Skeletal muscle tissue (tissue), 4 donors: Measurements from ENCODE around the gene NABP2. TPM values are rescaled to one million over a fixed set of nuclear protein-coding genes. Genes with fewer than 3 reads are reported as not detected.
A peak's percentile ranks its signal among the peaks of the same experiment; 100 is the strongest.

Experiments used
- H3K27ac ChIP-seq: one replicate; pipeline ENCODE4 v1.7.0; 2013; ENCODE audit warnings: mild to moderate bottlenecking, low read depth, low read length, inconsistent platforms
- H3K27me3 ChIP-seq, 3 donors: one replicate each; pipeline ENCODE4 v1.7.0; 2013; ENCODE audit warnings: low read length in 3 of 3; ENCODE audit not compliant: control insufficient read depth in 3 of 3, insufficient read depth in 3 of 3
- H3K36me3 ChIP-seq, 3 donors: one replicate each; pipeline ENCODE4 v1.7.0; 2013; ENCODE audit warnings: low read length in 3 of 3; ENCODE audit not compliant: control insufficient read depth in 3 of 3, insufficient read depth in 3 of 3
- H3K4me1 ChIP-seq, 3 donors: one replicate each; pipeline ENCODE4 v1.7.0; 2013; ENCODE audit warnings: low read length in 3 of 3, mild to moderate bottlenecking in 3 of 3; ENCODE audit not compliant: control insufficient read depth in 3 of 3, insufficient read depth in 3 of 3
- H3K4me3 ChIP-seq, 3 donors: one replicate each; pipeline ENCODE4 v1.7.0; 2013; ENCODE audit warnings: low read length in 3 of 3
- H3K9ac ChIP-seq, 3 donors: one replicate each; pipeline ENCODE4 v1.7.0; 2013; ENCODE audit warnings: low read length in 3 of 3, mild to moderate bottlenecking in 3 of 3, moderate library complexity in 2 of 3, low read depth in 1 of 3
- H3K9me3 ChIP-seq, 3 donors: one replicate each; pipeline ENCODE4 v1.7.0; 2013; ENCODE audit warnings: low read length in 3 of 3; ENCODE audit not compliant: control insufficient read depth in 3 of 3
- total RNA-seq: library from RNA; depleted of rRNA; stranded (reverse); fragments of >200 nt; gene quantifications from one replicate; pipeline ENCODE4 v1.2.3, GENCODE V29; 2014
- donor health status: Osteomylitis.

NABP2 gene
- total RNA-seq: 14.1 TPM

- H3K27me3 ChIP-seq: no peaks in the 10 kb centered on the region
- peak within 1 kb of the TSS; percentile 80 to 84 (median 84) for H3K4me3 ChIP-seq
- peaks cover 28 to 52% (median 34%) of the 10 kb centered on the region in 3 donors for H3K4me1 ChIP-seq
- peak within 1 kb of the TSS; percentile 99 for H3K27ac ChIP-seq
- peaks cover 7 to 10% (median 9%) of the 10 kb centered on the region in 3 donors for H3K36me3 ChIP-seq
- H3K9me3 ChIP-seq: no peaks in the 10 kb centered on the region
- H3K9ac ChIP-seq: peak within 1 kb of the TSS; percentile 76 to 90 (median 84)
Measured at GRCh38 chr12:56224102-56224701, at the start of gene NABP2. NABP2 (plus strand) TSS chr12:56224342; CDS start chr12:56224857, 515 bp downstream.

DNA sequence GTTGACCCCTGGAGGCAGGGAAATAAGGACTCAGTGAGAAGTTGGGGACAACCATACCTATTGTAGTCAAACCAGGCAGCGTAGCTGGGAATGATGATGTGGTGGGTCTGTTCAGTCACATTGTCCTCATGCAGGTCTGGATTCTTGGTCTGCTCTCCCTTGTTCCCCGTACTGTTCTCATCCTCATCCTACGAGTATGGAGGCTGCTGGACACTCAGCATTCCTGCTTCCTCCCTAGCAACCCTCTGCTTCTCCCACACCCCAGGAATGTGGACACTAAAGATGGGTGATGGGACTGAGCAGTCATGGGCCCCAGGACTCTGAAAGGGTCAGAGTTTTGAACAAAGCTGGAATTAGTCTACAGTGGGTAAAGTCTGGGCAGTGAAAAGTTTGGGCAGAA lies 45.8 kb upstream of the NABP2 start:
- peaks cover 53 to 79% (median 69%) of the 10 kb centered on the region in 3 donors for H3K36me3 ChIP-seq

GRCh38 chr12:56186957-56187356 lies 37.2 kb upstream of the NABP2 start:
- Histone ChIP-seq H3K27me3 (no peaks in the 10 kb centered on the region), H3K27ac (no peak overlapping the region), H3K9me3 (no peaks in the 10 kb centered on the region), H3K4me3 (no peak overlapping the region), H3K4me1 (peaks cover 16 to 23% (median 17%) of the 10 kb centered on the region in 3 donors), H3K36me3 (peaks cover 26 to 34% (median 34%) of the 10 kb centered on the region in 3 donors), H3K9ac (no peak overlapping the region)

More for the DNA sequence above, 45.8 kb upstream of the NABP2 start:
- Histone ChIP-seq H3K4me3 (no peak overlapping the region), H3K27ac (no peak overlapping the region), H3K4me1 (no peaks in the 10 kb centered on the region), H3K9me3 (no peaks in the 10 kb centered on the region), H3K27me3 (no peaks in the 10 kb centered on the region), H3K9ac (no peak overlapping the region)

GRCh38 chr12:56188131-56188777 lies 35.9 kb upstream of the NABP2 start:
- Histone ChIP-seq H3K4me3 (peak overlapping the region; percentile 73 to 81 (median 80)), H3K36me3 (peaks cover 25 to 29% (median 27%) of the 10 kb centered on the region in 3 donors), H3K9ac (peak overlapping the region; percentile 79 to 85 (median 81)), H3K4me1 (peaks cover 16 to 23% (median 17%) of the 10 kb centered on the region in 3 donors), H3K27me3 (no peaks in the 10 kb centered on the region), H3K27ac (peak overlapping the region; percentile 59), H3K9me3 (no peaks in the 10 kb centered on the region)

- Histone ChIP-seq H3K27me3 (no peaks in the 10 kb centered on the region), H3K9ac (peak overlapping the region; percentile 79 to 85 (median 81)), H3K27ac (peak overlapping the region; percentile 59), H3K9me3 (no peaks in the 10 kb centered on the region), H3K4me3 (peak overlapping the region; percentile 73 to 81 (median 80)), H3K36me3 (peaks cover 21 to 25% (median 24%) of the 10 kb centered on the region in 3 donors), H3K4me1 (peaks cover 16 to 23% (median 17%) of the 10 kb centered on the region in 3 donors)
Measured at GRCh38 chr12:56188778-56189098, 35.4 kb upstream of the NABP2 start.

DNA sequence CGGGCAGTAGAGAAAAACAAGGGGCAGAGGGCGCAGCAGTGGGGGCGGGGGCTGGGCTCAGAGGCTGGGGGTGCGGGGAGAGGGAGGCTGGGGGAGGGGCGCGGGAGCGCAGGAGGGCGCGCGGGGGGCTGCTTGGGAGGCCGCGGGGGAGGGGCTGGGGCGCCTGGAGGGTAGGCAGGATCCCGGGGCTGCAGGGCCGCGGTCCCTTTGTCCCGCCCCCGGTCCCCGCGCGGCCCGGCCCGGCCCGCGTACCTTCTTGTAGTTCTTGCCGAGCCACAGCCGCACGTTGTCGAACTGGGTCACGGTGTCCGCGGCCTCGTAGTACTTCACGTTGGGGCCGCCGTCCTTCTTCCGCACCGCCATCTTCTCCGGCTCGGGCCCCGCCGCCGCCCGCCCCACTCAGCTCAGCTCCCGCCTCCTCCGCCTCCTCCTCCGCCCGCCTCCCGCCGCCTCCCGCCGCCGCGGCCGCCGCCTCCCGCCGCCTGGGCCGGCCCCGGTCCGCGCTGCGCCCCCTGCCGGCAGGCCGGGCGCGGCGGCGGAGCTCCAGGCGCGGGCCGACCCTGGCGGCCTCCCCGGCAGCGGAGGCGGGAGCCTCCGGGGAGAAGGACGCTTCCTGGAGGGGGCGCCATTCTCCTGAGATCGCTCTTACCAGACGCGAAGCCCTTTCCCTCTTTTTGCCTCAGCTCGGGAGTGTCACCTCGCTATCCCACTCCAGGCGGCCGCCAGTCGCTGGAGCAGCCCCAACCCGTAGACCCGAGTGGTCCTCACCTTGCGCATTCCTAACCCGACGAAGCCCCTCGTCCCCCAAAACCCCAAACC lies 34.8 kb upstream of the NABP2 start, which contains the start of gene SMARCC2:
Gene SMARCC2 (minus strand): TSS at position 385 of the 819 bp plus-strand sequence. CDS start 22 bp downstream, at position 363.
- Histone ChIP-seq H3K27me3 (no peaks in the 10 kb centered on the region), H3K4me3 (peak within 1 kb of the TSS; percentile 81 to 92 (median 86)), H3K9ac (peak within 1 kb of the TSS; percentile 82 to 91 (median 83))

DNA sequence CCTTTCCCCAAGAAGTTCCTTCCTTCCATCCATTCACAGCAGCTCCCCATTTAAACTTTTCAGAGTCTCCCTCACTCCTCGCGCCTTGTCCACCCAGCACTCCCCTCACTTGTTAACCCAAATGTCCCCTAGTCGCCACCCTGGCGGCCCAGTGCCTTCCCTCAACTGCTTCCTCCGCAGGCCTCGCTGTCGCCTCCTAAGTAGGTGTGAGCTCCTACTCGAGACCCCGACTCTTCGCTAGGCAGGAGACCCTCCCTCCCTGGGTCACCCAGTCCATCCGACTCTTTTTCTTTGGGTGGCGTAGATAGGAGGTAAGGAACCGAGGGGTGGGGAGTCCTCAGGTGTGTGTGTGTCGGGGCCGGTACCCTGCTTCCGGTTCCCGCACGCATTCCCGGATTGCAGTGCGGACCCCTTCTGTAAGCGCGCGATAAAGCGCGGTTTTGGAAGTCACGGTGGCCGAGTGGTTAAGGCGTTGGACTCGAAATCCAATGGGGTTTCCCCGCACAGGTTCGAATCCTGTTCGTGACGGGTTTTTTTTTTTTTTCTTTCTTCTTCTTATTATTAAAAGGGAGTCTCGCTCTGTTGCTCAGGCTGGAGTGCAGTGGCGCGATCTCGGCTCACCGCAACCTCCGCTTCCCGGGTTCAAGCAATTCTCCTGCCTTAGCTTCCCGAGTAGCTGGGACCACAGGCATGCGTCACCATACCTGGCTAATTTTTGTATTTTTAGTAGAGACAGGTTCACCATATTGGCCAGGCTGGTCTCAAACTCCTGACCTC lies 34.0 kb upstream of the NABP2 start:
- H3K9me3 ChIP-seq: no peaks in the 10 kb centered on the region
- peaks cover 16 to 23% (median 17%) of the 10 kb centered on the region in 3 donors for H3K4me1 ChIP-seq
- peak overlapping the region; percentile 75 to 92 (median 86) for H3K4me3 ChIP-seq
- H3K9ac ChIP-seq: peak overlapping the region; percentile 82 to 91 (median 83)
- H3K27me3 ChIP-seq: no peaks in the 10 kb centered on the region
- H3K36me3 ChIP-seq: peaks cover 9 to 12% (median 10%) of the 10 kb centered on the region in 3 donors
- peak overlapping the region; percentile 88 for H3K27ac ChIP-seq

More for the DNA sequence above, 34.8 kb upstream of the NABP2 start, which contains the start of gene SMARCC2:
- H3K9me3 ChIP-seq: no peaks in the 10 kb centered on the region
- H3K27ac ChIP-seq: peak within 1 kb of the TSS; percentile 88
- peaks cover 16 to 23% (median 17%) of the 10 kb centered on the region in 3 donors for H3K4me1 ChIP-seq
- H3K36me3 ChIP-seq: peaks cover 16 to 20% (median 18%) of the 10 kb centered on the region in 3 donors

GRCh38 chr12:56190695-56191155 lies 33.4 kb upstream of the NABP2 start:
- Histone ChIP-seq H3K36me3 (peaks cover 4 to 11% (median 6%) of the 10 kb centered on the region in 3 donors), H3K9ac (peak overlapping the region in 2 of 3 donors; percentile 83 to 91), H3K9me3 (no peaks in the 10 kb centered on the region), H3K27me3 (no peaks in the 10 kb centered on the region), H3K4me1 (peaks cover 16 to 23% (median 17%) of the 10 kb centered on the region in 3 donors), H3K4me3 (peak overlapping the region; percentile 75 to 92 (median 86)), H3K27ac (peak overlapping the region; percentile 88)

DNA sequence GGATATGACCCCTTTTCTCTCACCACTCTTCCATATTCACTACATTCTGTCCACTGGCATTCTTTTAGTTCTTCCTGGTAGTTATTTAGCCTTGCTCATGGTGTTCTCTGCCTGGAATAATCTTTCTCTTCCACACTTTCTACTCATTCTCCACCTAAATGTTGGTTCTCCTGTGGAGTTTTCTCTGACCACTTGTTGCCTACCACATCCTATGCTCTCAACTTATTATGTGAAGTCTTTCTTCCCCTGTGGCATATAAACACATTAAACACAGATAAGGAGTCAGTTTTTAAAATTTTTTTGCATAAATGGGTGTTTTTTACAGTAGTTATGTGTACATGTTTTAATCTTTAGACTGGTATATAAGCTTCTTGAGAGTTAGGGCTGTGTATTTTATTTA lies 31.6 kb upstream of the NABP2 start:
- H3K9ac ChIP-seq: no peak overlapping the region
- H3K4me3 ChIP-seq: no peak overlapping the region
- H3K9me3 ChIP-seq: no peaks in the 10 kb centered on the region
- peaks cover 14 to 18% (median 14%) of the 10 kb centered on the region in 3 donors for H3K4me1 ChIP-seq
- H3K36me3 ChIP-seq: no peaks in the 10 kb centered on the region
- no peaks in the 10 kb centered on the region for H3K27me3 ChIP-seq
- H3K27ac ChIP-seq: no peak overlapping the region
